GM19372 (cell line): ENCODE data around the gene PEX10.

ENCODE experiments used
- ATAC-seq: cut with Tn5 transposase; IDR thresholded peaks from one replicate; pipeline ENCODE4 v1.9.1; 2021; ENCODE audit warnings: mild to moderate bottlenecking, low read depth, moderate library complexity; ENCODE audit not compliant: unreplicated experiment

PEX10 gene

DNA sequence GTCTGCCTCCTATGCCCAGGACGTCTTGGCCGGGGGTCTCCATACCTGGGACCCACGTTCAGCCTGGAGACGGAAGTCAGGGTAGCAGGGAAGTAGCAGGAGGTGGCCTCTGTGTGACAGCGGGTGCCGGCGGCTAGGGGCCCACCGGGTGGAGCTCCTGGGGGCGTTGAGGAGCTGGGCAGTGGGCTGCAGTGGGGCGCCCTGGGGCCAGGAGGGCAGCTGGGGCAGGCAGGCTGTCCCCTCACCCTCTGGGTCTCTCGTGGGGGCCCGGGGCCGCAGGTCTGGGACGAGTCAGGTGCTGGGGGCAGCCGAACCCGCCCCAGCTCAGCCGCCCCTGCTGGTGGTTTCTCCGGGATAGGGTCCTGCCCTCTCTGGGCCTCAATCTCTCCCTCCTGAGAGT, 14.7 kb upstream of the PEX10 start:
- ATAC-seq = no peak

DNA sequence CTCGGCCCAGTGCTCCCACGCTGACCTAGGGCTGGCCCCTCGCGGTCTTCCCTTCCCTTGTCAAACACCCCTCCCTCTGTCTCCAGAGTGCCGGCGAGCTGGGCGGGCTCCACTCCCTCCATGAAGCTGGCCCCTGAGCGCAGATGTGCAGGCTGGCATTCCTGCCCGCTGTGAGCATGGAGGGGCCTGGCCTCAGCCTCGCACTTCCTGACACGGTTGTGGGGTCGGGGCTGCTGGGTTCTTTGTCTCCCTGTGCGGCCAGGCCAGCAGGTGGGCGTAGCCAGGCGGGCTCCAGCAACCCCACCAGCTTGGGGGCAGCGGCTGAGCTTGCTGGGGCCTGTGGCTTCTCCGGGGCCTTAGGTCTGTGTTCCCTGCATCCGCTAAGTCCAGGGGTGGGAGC, 14.2 kb upstream of the PEX10 start:
- ATAC-seq = no peak

DNA sequence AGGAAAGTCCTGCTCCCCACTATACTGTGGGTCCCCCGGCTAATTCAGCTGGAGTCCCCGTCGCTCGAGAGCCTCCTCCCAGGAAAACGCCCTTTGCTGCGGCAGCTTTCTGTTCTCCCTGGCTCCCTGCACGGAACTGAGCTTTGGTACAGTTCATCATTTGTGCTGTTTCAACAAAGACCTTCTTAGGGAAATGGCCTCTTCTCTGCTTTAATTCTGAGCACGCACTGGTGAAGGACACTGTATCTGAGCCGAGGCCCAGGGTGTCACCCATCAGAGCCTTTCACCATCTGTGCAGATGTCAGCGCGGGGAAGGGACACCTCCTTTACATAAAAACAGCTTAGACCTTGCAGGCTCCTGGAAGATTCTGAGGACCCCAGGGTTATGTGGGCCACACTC, 13.5 kb upstream of the PEX10 start:
- no peak for ATAC-seq

- ATAC-seq = no peak
Measured at GRCh38 chr1:2422523-2422922, 10.2 kb upstream of the PEX10 start.

- no peak for ATAC-seq
Measured at GRCh38 chr1:2419416-2419815, 7.1 kb upstream of the PEX10 start.

GRCh38 chr1:2418791-2419320, 6.5 kb upstream of the PEX10 start:
- ATAC-seq = no peak

DNA sequence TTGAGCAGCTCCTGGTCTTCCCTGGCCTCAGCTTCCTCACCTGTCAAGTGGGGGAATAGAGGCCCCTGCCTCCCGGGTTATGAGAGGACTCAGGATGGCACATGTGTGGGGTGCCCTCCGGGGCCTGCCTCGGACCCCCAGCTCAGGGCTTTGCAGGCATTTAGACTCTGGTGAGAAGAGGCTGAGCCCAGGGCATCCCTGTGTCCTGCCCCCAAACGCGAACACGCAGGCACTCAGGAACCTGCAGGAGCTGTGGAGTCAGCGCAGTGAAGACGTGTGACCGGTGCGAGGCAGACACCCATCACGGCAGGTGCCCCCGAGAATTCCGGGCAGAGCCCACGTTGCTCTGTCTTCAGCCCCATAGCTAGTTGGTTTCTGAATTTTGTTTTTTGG, 5.5 kb upstream of the PEX10 start:
- no peak for ATAC-seq

GRCh38 chr1:2417083-2417832, 4.9 kb upstream of the PEX10 start:
- ATAC-seq = no peak

DNA sequence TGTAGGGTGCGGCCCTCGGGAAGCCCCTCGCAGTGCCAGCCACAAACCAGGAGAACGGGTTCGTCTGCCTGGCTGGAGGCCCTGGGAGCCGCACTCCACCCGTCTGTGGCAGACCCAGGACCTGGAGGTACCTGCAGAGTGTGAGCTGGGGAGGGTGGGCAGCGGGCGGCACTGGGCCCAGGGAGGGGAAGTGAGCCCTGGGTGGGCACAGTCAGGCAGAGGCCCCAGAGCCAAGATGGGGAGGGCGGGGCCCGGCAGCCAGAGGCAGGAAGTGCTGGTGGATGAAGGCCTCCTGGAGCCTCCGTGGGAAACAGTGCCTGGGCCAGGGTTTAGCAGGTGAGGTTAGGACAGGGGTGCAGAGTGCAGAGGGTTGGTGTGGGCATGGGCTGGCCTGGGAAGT, 4.0 kb upstream of the PEX10 start:
- ATAC-seq = no peak

- no peak for ATAC-seq
Measured at GRCh38 chr1:2415801-2416208, 3.4 kb upstream of the PEX10 start.

DNA sequence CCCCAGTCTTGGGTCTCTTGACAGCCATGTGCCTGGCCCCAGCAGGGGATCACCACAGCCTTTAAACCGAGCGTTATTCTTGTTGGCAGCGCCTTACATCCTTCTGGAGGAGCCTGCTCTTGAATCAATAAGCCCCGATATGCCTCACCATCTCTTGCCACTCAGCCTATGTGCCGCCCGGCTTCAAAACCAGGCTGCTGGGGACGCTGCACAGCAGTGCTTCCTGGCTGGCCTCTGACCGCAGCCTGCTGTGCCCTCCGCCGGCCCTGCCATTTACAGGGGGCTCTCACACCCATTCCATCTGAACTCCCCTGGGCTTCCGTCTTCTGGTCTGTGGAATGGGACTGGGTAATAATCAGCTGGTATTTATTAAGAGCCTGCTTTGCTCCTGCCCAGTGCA, 3.0 kb upstream of the PEX10 start:
- no peak for ATAC-seq

DNA sequence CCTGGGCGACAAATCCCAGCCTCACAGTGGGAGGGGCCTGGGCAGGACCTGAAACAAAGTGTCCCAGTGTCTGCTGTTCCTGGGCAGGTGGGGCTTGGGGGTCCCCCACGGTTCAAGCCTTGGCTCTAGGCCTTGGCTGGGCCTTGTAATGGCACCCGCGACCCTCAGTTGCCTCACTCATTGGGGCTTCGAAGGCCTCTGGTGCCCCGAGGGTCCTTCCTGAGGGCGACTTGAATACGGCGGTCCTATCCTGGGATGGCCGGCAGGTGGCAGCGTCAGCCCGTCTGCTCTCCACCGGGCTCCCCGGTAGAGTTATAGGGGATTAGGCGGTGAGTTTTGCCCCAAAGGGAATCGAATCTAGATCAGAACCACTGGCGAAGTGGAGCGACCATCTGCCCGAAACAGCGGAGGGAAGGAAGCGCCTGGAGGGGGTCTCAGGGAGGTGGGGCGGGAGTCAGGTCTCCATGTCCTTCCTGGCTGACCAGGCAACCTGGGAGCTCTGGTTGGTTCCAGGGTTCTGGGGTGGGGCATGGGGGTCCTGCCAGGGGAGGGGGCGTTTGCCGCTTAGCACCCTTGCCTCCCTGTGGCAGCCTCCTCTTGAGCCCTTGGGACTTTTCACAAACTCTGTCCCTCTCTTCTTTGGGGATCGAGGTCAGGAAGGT, 2.1 kb upstream of the PEX10 start:
- ATAC-seq = no peak

GRCh38 chr1:2413495-2414296, 1.3 kb upstream of the PEX10 start:
- ATAC-seq = no peak

GRCh38 chr1:2412773-2413494, 570 bp upstream of the PEX10 start:
- peak; percentile 25 for ATAC-seq

- peak; percentile 35 for ATAC-seq
Measured at GRCh38 chr1:2411801-2412394, 466 bp downstream of the PEX10 start.

DNA sequence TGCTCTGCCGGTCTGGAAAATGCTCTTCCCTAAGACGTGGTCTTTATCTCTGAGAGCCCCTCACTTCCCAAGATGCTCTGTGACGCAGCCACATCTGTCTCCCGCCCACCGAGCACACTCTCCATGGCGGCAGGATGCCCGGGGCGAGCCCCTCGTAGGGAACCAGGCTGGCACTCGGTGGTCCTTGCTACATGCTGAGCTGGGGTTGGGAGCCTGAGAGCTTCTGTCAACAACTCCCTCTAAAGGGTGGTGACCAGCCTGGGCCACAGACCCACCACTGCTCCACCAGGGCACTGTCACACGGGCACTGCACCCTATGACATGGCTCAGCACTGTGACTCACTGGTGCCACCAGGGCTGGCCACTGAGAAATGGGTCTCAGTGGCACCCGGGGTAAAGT, 2.6 kb downstream of the PEX10 start:
- no peak for ATAC-seq

- ATAC-seq = no peak
Measured at GRCh38 chr1:2408859-2409276, 3.5 kb downstream of the PEX10 start.

DNA sequence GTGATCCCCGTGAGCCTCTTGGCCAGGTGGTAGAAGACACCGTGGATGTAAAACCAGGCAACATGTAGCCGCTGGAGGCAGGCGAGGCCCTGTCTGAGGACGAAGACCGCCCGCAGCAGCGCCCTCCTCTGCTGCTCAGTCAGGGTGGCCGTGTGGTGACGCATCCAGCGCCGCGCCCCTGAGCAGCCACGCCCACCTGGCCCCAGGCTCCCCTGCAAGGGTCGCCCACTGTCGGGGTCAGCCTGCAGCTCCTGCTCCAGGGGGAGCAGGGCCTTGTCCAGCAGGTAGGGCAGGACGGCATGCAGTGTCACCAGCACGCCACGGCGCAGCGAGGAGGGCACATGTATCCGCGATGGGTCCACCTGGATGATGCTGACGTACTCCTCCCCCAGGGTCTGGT, 3.9 kb downstream of the PEX10 start:
- no peak for ATAC-seq

DNA sequence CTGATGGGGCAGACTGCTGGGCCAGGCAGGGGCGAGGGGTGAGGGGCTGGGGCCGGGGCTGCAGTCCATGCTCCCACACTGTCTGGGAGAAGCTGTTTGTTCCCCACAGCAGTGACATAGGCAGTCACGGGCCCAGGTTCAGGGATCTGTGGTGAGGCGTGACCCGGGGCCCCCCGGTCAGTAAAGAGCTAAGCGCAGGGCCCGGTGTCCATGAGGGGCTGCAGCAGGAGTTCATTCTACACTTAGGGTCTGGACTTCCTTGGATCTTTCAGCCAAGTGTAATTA, 4.4 kb downstream of the PEX10 start:
- ATAC-seq = no peak

DNA sequence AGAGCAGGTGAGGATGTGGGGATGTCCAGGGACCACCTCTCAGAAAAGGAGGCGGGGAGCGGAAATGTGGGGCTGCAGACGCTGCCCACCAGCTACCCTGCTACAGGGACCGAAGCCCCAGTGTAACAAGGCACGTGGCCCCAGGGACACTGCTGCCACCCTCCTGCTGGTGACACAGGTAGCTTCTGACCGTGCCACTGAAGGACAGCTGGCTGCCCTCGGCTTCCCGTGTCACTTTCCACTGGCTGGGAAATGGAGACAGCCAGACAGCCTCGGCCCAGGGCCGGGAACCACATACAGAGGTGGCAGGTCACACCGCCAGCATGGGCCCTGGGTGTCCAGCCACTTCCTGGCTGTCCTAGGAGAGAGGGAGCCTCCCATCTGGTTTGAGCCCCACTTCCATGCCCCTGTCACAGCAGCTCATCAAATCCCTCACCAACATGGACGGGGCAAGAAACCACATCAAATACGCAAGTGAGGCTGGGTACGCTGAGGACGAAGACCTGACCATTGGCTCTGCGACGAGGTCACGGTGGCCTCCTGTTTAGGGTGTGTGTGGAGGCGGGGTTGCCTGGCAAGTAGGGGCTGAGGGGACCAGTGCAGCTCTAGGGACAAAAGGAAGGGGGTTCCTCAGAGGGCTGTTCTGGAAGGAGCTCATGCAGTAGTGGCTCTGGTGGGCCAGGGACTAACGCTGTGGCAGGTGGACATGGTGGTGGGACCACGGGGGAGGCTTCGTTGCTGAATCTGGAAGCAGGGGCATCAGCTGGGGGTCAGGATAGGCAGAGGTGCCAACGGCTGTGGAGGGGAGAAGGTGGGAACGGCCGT, 5.0 kb downstream of the PEX10 start:
- ATAC-seq = no peak
